GM10266 (cell line): ENCODE measurements around the gene KIF18B.

Experiments used
- DNase-seq: peaks from one replicate; pipeline ENCODE4 v3.0.0; 2012; ENCODE audit errors: extremely low spot score
- TF ChIP-seq, protein P1 (sequence below): IDR thresholded peaks from 2 replicates; pipeline ENCODE4 v1.5.1; 2012; ENCODE audit warnings: mild to moderate bottlenecking, low read depth; ENCODE audit not compliant: control insufficient read depth, insufficient read depth; ENCODE audit errors: missing control alignments

KIF18B gene

DNA sequence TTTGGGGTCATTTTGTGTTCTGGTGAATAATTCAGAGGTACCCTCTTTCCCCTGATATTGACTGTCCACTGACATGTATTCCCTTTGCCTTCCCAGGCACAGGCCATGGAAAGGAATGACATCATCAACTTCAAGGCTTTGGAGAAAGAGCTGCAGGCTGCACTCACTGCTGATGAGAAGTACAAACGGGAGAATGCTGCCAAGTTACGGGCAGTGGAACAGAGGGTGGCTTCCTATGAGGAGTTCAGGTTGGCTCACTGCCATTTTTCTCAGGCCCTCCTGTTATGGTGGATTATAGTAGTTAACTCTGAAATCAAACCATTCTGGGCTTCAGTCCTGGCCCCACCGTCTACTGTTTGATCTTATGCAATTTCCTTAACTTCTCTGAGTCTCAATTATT, 46.7 kb downstream of the KIF18B start:
- TF ChIP-seq, protein P1, sequence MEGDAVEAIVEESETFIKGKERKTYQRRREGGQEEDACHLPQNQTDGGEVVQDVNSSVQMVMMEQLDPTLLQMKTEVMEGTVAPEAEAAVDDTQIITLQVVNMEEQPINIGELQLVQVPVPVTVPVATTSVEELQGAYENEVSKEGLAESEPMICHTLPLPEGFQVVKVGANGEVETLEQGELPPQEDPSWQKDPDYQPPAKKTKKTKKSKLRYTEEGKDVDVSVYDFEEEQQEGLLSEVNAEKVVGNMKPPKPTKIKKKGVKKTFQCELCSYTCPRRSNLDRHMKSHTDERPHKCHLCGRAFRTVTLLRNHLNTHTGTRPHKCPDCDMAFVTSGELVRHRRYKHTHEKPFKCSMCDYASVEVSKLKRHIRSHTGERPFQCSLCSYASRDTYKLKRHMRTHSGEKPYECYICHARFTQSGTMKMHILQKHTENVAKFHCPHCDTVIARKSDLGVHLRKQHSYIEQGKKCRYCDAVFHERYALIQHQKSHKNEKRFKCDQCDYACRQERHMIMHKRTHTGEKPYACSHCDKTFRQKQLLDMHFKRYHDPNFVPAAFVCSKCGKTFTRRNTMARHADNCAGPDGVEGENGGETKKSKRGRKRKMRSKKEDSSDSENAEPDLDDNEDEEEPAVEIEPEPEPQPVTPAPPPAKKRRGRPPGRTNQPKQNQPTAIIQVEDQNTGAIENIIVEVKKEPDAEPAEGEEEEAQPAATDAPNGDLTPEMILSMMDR: no peak
- DNase-seq: no peak

DNA sequence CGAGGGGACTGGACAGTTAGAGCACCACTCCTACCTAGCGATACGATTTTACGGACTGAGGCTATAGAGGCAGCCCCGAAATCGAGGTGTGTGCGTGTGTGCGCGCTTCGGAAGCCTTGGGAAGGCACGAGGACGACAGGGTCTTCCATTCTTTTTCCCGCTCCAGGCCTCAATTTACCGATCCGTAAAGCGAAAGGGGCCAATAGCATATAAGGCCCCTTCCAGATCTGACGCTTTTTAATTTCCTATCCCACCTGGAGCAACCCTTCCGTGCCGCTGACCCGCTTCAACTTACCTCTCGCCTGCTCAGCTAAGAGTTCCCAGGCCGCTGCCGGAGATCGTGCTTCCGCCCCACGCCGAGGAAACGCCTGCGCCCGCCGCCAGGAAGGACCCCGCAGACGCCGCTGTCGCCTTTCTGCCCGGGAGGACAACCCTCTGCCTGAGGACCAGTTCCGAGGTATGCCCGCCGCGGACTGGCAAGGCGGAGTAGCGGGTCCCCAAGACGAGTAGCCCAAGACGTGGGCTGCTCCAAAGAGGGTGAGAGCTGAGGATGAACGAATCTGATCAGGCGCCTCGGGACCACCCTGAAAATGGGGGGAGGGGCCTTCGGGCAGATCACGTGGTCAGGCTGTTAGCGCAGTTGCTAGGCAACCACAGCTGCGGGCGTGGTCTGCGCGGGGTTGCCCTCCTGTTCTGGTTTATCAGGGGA, 48.3 kb downstream of the KIF18B start, which contains the start of gene EFTUD2:
Gene EFTUD2 (minus strand): TSS at position 372 of the 709 bp plus-strand sequence. CDS start 4,924 bp downstream, outside the sequence.
- TF ChIP-seq, protein P1: no peak
- DNase-seq: peak; percentile 92

DNA sequence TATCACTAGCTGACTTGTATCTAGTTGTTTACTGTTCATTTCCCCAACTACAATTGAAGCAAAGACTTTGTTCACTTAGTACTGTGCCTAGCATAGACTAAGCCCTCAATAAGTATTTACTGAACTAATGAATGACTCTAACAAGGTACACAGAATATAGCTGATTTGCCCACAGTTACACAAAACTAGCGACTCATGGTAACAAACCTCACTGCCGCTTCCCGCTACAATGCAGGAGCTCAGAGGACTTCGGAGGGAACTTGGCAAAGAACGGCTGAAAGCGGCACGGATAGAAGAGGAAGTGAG, 48.9 kb downstream of the KIF18B start:
- DNase-seq: no peak
- TF ChIP-seq, protein P1: no peak

DNA sequence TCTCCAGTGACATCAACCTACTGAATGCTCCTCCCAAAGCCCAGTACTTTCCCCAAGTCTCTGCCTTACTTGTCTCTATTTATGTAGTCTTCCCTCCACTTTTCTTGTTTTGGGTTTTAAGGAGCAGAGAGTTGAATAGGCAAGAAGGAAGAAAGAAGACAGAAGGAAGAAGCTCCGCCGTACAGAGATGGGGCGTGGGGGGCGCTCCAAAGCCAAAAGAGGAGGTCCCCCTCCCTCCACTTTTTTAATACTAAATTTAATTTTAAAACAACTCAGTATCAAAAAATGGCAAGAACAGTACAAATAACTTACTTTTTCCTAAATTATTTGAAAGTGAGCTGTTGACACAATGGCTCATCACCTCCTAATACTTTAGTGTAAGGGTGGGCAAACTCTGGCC, 52.9 kb downstream of the KIF18B start:
- TF ChIP-seq, protein P1: no peak
- DNase-seq: no peak

DNA sequence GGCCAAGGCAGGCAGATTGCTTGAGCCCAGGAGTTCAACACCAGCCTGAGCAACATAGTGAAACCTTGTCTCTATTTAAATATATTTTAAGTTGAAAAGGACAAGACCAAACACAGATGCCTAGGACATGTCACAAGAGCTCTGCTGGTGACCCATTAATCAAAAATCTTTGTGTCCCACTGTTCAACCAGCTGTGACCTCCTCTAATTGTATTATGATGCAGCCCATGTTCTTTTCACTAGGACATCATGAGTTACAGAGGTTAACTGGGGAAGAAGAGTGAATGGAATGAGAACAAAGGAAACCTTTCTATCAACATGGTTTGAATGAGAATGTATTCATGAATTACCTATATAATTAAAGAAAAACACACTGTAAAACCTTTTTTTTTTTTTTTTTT, 55.3 kb downstream of the KIF18B start:
- DNase-seq: no peak
- TF ChIP-seq, protein P1: no peak

DNA sequence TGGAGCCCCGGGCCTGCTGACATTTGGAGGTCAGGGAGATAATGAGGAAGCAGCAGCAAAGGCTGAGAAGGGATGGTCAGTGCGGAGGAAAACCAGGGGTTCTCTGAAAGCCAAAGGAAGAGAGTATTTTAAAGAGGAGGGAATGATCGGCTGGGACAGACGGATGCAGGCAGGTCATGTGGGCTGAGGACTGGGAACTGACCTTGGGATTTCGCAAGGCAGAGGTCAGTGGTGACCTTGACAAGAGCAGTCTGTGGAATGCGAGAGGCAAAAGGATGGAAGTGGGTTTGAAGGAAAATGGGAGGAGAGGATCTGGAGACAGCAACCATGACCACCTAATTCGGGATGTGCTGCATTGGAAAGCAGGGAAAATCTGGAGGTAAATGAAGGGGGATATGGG, 58.6 kb downstream of the KIF18B start:
- TF ChIP-seq, protein P1: no peak
- DNase-seq: no peak

DNA sequence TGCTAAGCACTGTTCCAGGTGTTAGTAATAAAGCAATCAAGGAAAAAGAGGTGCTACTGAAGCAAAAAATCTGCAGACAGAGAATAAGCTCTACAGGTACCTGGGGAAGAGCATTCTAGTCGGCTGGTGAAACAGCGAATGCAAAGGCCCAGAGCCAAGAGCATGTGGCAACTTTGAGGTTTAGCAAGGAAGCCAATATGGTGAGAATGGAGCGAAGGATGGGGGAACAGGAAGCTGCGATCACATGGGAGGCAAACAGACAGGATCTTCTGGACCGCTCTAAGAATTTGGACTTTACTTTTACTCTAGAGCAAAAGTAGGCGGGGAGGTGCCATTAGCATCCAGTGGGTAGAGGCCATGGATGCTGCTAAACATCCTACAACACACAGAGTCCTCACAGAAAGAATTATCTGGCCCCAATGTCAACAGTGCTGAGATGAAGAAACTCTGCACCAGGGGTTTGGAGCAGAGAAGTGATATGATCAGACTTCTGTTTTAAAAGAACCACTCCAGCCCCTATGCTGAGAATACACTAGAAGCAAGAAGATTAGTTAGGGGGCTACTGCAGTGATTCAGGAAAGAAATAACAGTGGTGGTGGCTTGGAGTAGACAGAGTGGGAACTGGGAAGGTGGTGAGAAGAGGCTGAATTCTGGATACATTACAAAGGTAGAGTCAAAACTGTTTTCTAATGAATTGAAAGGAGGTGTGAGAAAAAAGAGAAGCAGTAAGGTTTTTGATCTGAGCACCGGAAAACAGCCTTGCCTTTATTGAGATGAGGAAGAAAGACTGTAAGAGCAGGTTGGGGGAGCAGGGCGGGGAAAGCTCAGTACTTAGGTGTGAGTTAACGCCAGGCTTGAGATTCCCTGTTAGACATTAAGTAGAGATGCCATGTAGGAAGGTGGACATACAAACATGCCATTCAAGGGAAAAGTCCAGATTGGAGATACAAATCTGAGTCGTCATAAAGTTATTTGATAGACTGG, 59.3 kb downstream of the KIF18B start:
- TF ChIP-seq, protein P1: no peak

More for the DNA sequence above, 59.3 kb downstream of the KIF18B start:
- DNase-seq: no peak
